ENCODE data around the gene ATP10A.

Gene ATP10A

DNA sequence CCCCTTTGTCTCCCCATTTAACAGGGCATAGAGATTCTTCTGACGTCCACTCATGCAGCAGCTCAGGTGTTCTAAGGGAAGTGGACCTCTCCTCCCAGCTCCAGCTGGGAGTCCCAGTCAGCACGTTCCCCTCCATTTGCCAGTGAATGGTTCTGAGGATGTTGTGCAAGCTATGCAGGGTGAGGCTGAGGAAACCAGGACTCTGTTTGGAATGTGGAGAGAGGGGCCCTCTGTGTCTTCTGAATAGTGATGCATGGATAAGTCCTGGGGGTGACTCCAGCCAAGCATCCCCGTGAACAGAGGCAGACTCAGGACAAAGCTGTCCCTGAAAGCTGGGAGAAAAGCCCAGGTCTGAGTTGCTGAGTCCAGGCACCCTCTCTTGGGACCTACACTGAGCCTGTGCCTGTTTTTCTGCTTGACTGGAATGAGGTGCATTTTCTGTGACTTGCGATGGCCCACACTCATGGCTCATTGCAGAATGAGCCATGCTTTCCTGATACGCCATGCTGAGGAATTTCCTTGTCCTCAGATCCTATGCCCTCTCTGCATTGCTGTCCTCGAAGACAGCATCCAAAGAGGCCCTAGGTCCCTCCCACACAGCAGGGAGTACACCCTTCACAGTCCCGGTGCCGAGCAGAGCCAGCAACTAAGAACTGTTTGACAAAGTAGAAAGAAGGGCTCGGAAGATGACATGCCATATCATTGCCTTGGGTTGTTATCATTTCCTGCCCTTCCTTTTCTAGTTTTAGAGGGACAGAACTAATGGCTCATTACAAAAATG is 185.2 kb downstream of the ATP10A start:
- no peak for DNase-seq

DNA sequence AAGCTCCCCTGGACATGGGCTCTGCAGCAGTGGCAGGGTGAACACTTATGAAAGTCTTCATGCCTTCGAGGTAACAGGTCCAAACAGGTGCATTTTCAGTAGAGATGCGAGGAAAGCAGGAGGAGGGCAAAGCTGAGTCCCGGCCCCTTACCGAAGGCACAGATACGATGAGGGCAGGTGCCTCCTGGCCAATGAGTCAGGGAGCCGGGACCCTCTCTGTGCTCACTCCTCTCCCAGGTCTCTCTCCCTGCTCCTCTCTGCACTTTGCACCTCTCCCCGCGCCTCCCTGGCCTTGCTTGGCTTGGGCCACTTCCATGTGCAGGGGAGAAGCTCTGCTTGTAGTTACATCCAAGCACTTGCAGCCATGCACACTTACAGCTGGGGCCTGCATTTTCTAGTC is 187.1 kb downstream of the ATP10A start:
- no peak for DNase-seq

DNA sequence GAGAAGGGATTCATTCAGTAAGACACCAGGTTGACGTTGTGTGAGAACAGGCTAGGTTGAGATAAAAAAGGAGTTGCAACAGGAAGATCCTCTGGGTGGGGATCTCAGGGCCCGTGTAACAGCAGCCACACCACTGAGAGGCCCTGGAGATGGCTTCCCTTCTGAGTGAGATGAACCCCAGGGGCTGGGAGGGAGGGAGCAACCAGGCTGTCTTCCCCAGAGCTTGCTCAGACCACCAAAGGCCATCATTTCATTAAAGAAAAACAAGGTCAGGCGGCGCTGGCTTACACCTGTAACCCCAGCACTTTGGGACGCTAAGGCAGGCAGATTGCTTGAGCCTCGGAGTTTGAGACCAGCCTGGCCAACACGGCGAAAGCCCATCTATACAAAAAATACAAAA is 187.7 kb downstream of the ATP10A start:
- no peak for DNase-seq

DNA sequence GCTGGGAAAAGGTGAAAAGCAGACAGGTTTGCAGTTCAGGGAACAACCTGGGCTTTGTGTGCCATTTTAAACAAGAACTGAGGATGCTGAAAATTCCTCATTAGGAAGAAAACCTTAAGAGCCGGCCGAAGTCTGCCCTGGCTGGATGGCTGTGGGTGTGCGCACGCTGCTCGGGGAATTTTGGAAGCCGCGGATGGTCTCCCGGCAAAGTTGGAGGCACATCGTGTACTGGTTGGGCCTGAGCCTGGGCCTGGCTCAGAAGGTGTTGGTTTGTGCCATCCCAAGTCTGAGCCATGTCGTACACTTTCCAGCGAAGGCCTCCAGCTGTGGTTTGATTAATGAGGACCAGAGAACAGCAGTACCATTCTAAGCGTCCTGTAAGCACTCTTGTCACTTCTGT is 188.2 kb downstream of the ATP10A start:
- DNase-seq: no peak

DNA sequence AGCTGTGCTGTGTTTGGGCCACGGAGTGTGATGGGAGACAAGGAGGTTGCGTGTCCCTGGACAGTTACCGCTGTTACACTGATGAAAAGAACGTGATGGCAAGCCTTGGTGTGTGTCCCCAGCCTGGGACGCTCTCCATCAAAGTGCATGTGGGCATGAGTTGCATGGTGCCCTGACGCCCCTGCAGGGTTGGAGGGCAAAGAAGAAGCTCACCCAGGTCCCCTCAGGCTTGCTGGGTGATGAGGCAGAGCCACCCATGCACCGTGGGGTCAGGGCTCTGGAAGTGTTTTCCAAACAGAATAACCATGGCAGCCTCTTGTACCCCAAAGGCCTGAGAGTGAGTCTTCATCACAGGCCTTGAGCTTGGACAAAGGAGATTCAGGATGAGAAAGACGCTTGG is 189.2 kb downstream of the ATP10A start:
- no peak for DNase-seq

DNA sequence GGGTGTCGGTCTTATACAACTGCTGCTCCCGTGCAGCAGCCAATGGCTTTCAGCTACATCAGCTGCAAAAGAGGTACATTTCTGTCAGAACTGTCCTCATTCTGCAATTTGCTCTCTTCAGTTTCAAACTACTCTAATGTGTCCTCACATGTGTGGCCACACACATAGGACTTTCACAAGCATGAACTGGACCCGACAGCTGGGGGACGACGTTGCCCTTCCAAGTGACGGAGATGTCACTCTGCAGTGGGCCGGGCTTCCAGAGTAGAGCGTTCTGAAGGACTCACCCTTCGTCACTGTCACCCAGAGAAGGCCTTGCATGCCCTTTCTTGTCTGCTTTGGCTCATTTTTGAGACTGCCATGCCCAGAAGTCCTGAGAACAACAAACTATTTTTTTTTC is 189.8 kb downstream of the ATP10A start:
- DNase-seq: no peak

DNA sequence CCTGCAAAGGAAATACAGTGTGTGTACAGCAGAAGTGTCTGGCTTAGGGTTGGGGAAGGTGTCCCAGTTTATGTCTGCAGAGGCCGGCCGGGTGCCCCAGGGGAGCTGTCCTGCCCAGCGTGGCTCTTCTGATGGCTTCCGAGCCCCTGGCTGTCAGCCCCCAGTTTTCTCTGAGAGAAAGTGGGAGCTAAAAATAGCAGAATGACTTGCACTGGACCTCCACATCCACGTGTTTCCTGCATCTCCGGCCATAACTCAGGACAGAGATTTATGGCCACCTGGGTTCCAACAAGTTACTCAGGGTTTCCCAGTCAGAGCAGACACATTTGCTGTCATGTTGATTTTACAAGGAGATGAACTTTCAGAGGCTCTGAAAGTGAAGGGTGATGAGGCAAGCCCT is 192.0 kb downstream of the ATP10A start:
- DNase-seq: no peak

DNA sequence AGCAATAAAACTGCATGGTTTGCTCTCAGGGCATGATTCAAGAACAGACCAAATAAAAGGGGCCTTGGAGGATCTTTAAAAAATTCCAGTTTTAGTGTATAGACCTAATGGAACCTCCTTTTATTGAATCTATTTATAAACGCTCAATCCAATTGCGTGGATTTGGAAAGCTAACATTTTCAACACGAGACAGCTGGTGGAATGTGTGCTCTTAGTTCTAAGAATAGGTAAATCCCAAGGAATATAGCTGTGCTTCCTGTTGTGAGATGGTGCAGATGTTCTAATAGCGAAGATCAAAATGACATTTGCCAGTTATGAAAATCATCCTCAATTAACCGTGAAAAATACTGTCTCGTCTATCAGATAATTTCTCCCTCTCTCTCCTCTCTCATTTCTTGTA is 192.5 kb downstream of the ATP10A start:
- no peak for DNase-seq

DNA sequence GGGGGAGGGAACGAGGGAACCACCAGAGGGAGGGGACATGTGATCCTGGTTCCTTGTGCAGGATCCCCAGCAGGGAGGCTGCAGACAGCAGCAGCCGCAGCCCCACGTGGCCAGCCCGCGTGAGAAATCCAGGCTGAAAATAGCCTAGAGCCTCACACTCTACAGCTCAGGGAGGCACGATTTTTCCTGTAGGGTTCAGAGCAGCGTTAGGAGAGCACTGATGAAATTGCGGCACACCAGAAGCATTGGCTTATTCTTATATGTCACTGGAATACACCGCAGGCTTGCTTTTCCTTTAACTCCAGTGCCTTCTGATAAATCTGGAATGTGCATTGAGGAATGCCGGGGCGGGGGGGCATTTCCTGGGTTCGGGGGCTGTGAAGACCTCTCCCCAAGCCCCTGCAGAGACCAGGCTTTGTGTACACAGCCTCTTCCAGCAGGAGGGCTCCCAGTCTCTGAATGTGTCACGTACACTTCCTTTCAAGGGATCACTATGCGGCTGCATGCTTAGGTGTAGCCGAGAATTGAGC is 193.0 kb downstream of the ATP10A start:
- DNase-seq: no peak

DNA sequence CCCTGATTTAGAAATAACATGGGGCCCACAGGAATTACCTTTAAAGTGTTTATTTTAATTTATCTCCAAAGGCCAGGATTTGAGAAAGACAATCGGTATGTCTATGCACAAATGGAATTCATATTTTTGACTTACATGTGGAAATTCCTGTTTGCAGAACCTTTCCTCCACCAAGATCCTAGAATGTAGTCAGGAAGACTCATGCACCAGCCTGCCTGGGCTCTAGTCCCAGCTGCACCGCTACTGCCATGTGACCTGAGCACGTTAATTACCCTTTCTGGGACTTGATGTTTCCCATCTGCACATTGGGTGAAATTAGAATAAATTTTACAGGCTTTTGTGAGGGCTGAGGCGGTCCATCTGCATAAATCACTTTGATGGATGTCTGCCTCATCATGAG is 194.2 kb downstream of the ATP10A start:
- no peak for DNase-seq

DNA sequence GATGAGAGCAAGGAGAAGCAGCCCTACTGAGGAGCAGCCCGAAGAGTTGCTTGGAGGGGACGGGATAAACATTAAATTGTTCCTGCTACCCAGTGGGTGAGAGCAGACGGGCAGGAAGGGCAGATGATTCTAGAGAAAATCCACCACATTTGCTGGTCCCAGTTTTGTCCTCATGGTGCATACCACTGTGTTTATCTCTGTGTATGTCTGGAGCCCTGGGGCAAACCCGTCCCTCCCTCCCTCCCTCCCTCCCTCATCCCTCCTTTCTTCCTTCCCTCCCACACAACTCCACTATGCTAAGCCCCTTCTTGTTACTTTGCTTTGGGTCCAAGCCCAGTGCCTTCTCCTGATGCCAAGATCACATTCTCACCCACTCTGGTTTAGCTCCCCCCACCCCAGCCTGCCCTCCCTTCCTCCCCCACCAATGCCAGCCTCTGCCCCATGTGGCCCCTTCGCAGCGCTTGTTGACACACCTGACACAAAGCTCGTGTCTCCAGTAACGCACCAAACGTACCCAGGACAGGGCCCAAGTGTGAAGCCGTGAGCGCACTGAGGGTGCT is 194.8 kb downstream of the ATP10A start:
- DNase-seq: no peak

DNA sequence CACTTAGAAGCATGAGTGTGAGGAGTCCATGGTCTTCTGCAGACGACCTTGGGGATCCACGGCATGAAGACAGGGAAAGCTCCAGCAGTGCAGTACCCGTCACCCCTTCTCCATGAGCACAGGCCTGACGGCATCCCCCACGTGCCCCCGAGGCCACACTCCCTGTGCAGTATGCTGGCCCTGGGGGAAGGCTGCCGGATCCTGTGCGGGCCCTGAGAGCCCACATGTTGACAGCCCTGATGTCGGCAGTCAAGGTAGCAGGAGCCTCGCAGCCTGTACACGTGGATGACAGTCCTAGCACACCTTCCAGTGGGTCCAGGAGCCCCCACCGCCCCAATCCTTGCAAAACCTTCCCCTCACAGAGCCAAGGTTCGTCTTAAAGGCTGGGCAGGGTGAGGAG is 195.3 kb downstream of the ATP10A start:
- no peak for DNase-seq

DNA sequence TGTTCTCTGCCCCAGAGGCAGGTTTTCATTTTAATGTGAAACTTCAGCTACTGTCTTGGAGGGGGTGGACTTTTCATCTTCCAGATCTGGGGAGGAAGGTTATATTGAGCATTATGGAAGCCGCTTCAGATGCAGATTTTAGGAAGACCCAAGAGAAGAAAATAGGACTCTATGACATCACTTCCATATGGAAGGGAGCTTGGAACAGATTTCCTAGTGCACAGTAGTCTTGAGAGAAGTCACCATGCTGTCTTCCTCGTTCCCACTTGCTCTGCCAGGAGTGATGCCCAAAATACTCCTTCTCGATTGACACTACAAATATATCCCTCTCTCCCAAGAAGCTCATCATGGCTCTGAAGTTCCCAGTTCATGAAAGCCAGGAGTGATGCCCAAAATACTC is 197.2 kb downstream of the ATP10A start:
- DNase-seq: no peak

DNA sequence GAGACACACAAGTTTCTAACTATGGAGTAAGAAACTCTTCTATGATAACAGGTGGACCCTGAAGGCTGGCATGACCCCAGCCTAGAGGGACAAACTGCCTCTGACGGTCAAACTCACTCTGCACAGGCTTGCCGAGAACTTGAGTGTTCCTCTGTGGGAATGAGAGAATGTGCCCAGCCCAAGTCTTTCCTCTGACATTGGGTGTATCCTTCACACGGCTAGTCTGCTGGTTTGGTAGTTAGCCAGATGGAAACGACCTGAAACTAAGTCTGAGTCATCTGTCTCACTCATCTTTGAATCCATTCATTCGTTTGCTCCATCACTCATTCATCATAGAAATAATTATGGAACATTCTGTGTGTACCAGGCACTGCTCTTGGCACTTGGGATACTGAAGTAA is 198.4 kb downstream of the ATP10A start:
- no peak for DNase-seq

DNA sequence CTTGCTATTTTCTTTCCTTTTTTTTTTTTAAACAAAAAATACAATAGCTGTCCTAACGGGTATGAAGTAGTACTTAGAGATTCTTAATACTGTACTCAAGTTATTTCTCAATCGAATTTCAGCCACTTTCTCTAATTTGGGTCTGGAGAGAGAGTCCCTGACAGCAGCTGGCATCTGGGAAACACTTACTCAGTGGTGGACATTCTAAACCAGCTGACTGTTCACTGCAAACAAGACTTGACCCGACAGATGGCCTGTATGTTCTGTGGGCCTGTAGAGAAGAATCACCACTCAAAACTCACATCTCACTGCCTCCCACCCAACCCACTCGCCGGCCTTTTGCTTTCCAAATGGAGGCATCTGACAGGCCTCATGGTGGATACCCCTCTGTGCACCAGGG is 199.6 kb downstream of the ATP10A start:
- no peak for DNase-seq

DNA sequence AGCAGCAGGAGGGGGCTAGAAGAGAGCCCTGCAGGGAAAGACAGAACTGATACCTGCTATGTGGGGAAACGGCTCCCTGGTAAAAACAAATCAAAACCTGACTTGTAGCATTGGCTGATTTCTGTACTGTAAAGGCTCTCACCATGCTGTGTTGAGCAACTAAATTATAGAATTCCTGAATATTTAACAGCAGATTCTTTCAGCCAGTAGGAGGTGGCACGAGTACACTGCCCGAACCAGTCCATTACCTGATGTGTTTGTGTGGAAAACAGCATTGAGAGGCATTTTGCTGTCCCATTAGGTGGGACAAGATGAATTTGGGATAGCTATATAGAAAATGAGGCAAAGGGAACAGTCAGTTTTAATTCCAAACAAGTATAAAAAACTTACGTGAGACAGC is 201.2 kb downstream of the ATP10A start:
- no peak for DNase-seq

DNA sequence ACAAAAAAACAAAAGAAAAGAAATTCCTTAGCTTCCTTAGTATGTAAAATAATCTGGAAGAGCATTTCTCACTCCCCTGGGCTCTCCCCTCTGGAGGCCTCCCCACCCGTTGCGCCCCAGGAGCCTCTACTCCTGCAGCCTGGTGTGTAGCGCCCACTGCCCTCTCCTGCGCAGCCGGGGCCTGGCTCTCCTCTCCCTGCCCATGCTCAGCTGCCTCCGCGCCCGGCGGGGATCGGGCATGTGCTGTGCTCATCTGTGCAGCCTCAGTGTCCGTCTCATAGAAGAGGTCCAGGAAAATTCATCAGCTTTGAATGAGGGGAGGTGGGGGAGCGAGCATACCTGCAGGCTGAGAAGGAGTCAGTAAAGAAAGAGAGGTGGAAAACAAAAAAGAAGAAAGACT is 203.9 kb downstream of the ATP10A start:
- DNase-seq: no peak

DNA sequence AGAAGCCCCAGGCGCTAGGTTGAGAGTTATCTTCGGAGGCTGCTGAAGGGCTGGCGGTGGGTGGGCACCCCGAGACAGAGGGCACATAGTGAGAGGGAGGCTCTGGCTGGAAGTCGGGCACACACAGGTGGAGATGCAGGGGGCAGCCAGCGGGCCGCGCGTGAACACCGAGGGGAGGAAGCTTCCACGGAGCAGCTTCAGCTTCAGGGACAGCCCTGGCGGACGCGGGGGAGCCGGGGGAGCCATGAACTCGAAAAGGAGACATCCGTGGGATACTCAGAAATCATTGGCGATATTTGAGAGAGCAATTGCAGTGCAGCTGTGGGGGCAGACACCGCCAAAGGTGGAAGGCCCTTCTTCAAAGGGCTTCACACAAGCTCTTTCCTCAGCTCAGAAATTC is 204.6 kb downstream of the ATP10A start:
- no peak for DNase-seq

DNA sequence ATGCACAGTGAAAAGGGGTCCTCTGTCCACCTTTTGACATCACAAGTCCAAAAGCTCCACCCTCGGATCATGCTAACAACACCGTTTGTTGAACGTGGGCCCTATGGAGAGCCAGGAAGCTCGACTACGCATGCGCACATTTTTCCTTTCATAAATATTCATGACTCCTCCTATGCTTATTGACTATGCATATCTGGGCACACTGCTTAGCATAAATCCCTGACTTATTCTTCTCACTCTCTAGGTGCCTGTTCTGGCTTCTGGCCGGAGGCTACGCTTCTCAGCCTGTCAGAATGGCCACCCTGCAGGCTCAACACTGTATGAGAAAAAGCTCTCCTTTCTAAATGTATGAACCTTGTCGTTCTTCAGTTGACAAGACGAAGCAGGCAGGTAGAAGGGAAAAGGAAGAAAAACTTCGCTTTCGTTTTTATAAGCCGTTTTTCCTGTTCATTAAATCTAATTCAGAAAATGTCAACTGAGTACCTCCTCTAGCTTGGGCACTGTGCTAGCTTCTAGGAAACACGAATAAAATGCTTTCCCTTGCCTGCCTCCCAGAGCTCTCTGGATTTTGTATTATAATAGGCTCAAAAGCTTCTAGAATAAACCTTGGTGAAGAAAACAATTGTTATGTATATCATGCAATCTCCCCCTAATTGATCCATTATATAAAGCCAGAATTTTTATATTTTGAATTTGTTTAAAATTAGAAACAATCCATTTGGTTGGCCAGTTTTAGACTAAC is 207.7 kb downstream of the ATP10A start:
- no peak for DNase-seq

DNA sequence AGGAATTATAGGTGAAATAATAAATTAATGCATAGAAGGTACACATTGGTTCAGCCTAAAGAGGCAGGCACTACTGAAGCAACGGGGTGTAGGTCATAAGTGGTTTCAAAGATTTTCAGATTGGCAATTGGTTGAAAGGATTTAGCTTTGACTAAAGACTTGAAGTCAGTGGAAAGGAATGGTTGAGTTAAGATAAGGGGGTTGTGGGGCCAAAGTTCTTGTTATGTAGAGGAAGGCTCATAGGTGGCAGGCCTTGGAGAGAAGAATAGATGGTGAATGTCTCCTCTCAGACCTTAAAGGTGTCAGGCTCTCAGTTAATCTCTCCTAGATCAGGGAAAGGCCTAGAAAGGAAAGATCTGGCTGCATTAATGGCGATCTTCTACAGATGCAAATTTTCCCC is 209.8 kb downstream of the ATP10A start:
- no peak for DNase-seq

DNA sequence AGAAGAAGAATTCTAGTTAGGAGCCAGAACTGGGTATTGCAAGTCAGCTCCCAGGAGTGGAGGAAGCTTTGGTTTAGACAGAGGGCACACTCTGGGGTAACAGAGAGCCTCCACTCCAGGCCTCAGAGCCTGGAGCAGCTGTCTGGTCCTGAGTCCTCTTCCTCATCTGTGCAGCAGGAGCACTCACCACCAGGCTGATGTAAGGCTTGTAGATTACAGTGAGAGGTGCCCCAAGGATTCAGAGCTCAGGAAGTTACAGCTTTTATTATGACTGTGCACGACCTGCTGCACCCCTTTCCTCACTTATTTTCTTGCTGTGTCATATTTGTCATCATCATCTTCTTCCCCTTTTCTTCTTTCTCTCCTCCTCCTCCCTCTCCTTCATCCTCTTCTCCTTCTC is 210.4 kb downstream of the ATP10A start:
- no peak for DNase-seq

DNA sequence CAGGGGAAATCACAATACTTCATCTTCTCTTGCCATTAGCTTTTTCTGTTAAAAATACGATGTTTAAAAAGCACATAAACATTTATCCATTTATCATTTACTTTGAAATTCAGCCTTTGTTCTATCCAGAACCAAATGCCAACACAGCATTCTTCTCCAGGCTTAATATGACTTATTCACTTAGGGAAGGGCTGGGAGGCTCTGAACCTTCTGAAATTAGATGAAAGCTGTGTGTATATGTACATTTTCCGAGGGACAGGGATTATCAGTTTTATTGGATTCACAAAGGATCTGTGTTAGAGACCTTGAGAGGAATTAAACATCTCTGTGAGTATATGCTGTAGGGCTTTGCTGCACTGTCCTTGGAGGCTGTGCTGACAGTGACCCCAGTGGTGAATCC is 213.7 kb downstream of the ATP10A start:
- no peak for DNase-seq

DNA sequence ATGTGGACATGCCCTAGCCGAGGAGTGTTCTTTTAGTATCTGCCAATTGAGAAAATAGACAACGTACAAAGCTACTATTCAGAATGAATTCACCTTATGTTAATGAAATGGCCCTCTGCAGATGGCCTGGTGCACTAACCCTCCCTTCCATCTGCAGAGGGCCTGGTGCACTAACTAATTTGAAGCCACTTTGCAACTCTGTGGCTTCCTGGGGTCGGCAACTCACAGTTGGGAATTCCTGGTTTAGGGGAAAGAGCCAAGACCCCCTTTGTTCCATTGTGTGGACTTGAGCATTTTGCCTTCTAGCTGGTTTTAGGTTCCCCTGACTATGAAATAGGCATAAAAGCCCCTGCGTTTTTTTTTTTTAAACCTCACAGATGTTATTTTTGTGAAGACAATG is 220.0 kb downstream of the ATP10A start:
- no peak for DNase-seq

DNA sequence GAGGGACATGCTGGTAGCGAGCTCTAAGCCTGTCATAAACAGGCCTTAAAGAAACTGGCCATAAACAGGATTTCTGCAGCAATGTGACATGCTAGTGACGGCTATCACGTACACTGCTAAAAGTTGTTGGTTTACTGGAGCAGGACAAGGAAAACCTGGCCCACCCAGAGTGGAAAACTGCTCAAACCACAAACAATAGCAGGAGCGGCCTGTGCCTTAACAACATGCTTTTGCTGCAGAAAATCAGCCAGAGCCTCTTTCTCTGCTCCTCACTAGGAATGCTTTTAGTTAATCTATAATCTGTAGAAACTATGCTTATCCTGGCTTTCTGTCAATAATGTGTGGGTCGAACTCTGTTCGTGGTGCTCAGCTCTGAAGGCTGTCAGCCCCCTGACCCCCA is 221.4 kb downstream of the ATP10A start:
- no peak for DNase-seq

All from stimulated activated naive CD4-positive, alpha-beta T cell (primary cell).